ENCODE results near the gene CALML3.
"Not testable (repeated sequence)": the region's sequence is repeated elsewhere in the genome, so short reads cannot be mapped to it uniquely, and the experiment has no call there.

Gene CALML3

DNA sequence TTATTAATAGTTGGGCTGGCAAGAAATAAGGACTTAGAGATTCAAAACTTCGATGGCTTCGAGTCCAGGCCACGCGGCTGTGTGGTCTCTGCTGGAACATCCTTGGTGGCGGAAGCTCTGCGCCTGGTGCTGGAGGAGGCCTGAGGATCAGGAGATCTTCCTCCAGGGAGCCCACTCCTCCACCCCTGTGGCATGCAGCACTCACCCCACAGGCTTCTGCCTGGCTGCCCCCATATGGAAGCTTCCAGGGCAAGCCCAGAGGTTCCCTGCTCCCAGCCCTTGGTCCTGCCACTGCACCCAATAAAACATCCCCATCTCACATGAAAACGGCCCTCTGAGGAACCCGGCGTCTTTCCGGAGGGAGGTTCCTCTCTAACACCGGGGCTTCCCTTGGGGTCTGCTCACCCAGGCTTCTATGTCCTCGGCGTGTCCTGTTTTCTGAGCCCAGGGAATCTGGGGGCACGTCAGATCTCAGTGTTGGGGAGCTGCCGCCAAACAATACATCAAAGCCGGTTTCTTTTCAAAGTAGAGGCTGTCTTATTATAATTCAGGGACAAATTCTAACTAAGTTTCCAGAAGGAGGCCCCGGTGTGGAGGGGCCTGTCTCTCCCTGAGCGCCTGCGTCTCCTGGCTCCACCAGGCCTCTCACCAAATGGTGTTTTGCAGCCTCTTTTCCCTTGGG, 32.4 kb downstream of the CALML3 start:
- no peak for DNase-seq (ENCODE audit: low spot score)

DNA sequence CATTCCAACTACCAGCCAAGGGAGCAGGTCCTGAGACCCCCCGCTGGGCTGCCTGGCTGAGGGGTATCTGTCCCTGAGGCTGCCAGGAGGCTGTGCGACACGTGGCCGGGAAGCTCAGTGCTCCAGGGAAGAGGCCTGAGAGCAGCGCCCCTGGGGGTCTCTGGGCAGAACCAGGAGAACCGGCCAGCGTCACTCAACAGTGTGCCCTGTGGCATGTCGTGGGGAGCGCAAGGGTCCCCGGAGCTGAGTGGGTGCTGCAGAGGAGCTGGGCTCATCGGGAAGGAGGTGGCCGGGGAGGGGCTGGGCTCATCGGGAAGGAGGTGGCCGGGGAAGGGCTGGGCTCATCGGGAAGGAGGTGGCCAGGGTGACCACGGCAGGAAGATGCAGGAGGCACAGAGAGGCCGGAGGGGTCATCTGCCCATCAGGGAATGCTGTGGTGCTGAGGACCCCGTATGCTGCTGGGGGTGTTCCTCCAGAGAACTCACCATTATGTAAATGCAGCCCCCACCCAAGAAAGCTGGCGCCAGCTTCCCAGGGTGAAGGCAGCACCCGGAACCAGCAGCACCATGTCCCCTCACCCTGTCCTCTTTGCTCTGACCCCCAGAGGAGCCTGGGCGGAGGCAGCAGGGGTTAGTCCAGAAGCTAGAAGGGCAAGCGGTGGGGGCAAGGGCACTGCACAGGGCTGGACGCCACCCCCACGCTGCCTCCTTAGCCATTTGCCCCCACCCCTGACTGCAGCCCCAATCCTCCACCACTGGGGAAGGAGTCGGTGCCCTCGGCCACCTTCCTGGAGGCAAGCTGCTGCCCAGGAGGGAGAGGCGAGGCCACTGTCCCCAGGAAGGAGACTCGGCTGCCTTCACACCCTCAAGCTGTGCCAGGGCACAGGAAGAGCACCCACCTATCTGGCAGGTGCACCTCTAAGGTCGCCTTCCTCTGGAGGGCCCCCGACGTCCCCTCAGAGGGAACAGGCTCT, 33.3 kb downstream of the CALML3 start:
- no peak for DNase-seq (ENCODE audit: low spot score)

DNA sequence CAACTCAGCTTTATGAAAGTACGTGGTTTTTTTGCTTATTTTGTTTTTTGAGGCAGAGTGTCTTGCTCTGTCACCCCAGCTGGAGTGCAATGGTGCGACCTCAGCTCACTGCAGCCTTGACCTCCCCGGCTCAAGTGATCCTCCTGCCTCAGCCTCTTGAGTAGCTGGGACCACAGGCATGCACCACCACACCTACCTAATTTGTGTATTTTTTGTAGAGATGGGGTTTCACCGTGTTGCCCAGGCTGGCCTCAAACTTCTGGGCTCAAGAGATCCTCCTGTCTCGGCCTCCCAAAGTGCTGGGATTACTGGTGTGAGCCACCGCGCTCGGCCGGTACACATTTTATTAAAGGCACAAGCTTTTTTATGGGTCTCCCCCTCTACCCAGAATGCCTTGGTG, 34.3 kb downstream of the CALML3 start:
- not testable (repeated sequence) for DNase-seq (ENCODE audit: low spot score)

DNA sequence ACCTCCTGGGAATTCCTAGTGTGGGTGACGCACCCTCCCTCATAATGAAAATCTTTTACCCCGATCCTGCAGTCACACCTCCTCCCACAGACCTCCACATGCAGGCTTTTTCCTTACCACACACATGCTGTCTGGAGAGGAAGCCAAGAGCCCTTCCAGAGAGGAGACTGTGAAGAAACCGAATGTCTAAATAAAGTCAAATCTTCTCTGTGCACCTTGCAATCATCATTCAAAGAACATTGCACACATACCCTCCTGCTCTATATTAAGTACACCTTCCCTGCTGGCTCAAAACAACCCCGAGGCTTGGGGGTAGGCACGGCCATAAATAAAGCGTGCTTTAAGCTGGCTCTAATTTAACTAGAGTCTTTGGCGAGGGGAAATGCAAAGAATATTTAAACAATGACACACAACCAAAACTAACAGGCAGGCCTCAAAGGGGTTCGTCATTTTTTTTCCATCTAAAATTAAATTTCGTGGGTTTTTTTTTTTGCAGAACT, 34.9 kb downstream of the CALML3 start:
- DNase-seq (ENCODE audit: low spot score): no peak

GRCh38 chr10:5560142-5560816, 35.5 kb downstream of the CALML3 start:
- no peak for DNase-seq (ENCODE audit: low spot score)

GRCh38 chr10:5560817-5561703, 36.3 kb downstream of the CALML3 start:
- DNase-seq (ENCODE audit: low spot score): no peak

GRCh38 chr10:5561704-5562645, 37.2 kb downstream of the CALML3 start:
- no peak for DNase-seq (ENCODE audit: low spot score)

GRCh38 chr10:5563321-5563961, 38.7 kb downstream of the CALML3 start:
- no peak for DNase-seq (ENCODE audit: low spot score)

GRCh38 chr10:5563991-5564536, 39.3 kb downstream of the CALML3 start:
- no peak for DNase-seq (ENCODE audit: low spot score)

- DNase-seq (ENCODE audit: low spot score): no peak
Measured at GRCh38 chr10:5564537-5565204, 39.9 kb downstream of the CALML3 start.

DNA sequence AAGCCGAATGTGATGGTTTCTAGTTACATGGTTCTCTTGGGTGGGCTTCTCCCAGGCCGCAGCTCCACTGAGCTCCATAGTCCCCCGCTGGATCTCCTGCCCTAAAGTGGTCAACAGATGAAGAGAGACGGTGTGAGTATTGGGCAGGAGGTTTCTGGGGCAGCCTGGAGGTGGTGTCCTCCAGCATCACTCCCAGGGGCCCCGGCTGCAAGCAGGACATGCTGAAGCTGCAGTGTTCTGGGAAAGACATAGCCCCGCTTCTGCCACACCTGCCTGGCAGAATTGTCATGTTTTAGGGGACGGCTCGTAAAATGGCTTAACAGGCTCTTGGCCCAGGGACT, 40.4 kb downstream of the CALML3 start:
- no peak for DNase-seq (ENCODE audit: low spot score)

- no peak for DNase-seq (ENCODE audit: low spot score)
Measured at GRCh38 chr10:5565671-5566581, 41.2 kb downstream of the CALML3 start.

DNA sequence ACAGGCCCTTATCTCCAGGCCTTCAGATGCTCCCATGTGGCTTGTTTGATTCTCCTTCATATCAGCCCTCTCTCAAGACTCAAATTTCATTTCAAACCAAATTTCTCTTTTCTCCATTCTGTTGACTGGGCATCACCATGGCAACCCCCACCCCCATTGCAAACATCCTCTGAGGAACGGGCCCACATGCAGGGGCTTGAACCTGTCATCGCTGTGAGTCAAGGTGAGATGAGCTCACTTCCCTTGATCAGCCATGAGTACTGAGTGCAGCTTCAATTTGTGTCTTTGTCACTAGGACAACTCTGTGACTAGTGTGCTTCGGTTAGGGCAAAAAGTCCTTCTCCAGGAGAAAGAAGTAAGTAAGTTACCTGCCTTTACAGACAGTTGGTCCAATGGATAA, 41.9 kb downstream of the CALML3 start:
- no peak for DNase-seq (ENCODE audit: low spot score)

- no peak for DNase-seq (ENCODE audit: low spot score)
Measured at GRCh38 chr10:5567477-5567876, 42.7 kb downstream of the CALML3 start.

DNA sequence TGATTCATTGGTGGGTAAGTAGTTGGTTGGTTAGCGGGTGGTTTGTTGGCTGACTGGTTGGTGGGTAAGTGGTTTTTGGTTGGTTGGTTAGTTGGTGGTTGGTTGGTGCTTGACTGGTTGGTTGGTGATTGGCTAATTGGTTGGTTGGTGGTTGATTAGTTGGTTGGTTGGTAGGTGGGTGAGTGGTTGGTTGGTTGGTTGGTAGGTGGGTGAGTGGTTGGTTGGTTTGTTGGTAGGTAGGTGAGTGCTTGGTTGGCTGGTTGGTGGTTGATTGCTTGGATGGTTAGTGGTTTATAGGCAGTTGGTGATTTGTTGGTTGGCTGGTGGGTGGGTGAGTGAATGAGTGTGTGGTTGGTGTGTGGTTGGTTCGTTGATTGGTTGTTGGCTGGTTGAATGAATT, 44.2 kb downstream of the CALML3 start:
- no peak for DNase-seq (ENCODE audit: low spot score)

- no peak for DNase-seq (ENCODE audit: low spot score)
Measured at GRCh38 chr10:5569568-5569967, 44.8 kb downstream of the CALML3 start.

DNA sequence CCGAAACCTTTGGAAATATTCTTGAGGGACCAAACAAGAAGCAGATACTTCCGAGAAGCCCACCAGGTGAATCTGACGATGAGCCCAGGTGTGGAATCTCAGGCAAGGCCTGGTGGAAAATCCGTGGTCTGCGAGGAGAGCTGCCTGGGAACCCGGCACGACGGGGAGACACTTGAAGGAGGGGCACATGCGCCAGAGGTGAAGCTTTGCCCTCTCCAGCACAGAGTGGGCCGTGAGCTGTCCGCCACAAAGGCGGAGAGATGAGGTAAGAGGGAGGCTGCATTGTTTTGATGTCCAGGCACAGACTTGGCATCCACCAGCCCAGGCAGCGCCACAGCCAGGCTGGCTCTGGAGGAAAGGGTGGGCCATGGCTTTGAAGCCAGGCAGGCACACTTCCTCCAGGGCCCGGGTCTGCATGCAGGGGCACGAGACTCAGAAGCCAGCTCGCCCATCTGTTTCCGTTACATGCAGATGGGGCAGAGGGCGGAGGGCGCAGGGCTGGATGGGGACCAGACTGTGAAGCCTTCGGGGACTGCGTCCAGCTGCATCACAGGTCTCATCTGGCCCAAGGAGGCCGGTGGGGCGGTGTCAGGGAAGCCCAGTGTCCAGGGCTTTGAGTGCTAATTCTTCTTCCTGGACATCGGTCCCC, 45.4 kb downstream of the CALML3 start:
- no peak for DNase-seq (ENCODE audit: low spot score)

All from putamen (tissue), 1 donor.